ENCODE measurements around the gene NELL2. TPM values are rescaled to one million over a fixed set of nuclear protein-coding genes. Genes with fewer than 3 reads are reported as not detected.

NELL2 gene
- total RNA-seq, 1 experiment from 2014 or later = 32.7 TPM

DNA sequence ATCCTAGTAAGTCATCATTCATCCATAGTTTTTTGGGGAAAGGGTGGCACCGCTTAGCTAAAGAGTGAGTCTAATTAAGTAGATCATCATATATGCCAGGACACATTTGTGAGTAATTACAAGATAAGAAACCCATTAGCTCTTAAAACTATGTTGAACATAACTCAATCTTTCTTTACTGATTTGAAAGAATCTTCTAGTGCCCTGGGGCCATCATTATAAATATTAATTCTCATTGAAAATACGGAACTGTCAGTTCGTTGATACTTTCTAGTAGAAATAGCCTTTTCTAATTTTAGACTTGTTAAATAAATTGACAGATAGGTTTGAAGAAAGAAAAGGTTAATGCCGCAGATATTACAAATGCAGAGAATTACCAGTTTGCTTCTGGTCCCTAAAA is 312.6 kb downstream of the NELL2 start:
- Histone ChIP-seq H4K20me1 (ENCODE audit: control insufficient read depth, insufficient read depth, insufficient read length) (no peaks in the 10 kb centered on the region), H4K5ac (ENCODE audit: insufficient read length, low read depth, low read length) (no peak overlapping the region), H3K14ac (ENCODE audit: insufficient read depth, low read length) (no peak overlapping the region), H3K9me3 (ENCODE audit: control insufficient read depth, low read depth, low read length) (no peaks in the 10 kb centered on the region), H2BK12ac (ENCODE audit: insufficient read length, low read depth, low read length) (no peak overlapping the region), H3K23ac (ENCODE audit: insufficient read length, low read depth, low read length) (no peak overlapping the region), H3K56ac (ENCODE audit: insufficient read length, low read depth, low read length) (no peak overlapping the region), H3K79me2 (ENCODE audit: insufficient read depth, low read length) (no peaks in the 10 kb centered on the region), H3K27me3 (ENCODE audit: insufficient read depth, low read length) (no peaks in the 10 kb centered on the region), H2AFZ (ENCODE audit: low read length) (no peak overlapping the region), H3K9ac (ENCODE audit: extremely low read depth, insufficient read length, low read length) (no peak overlapping the region), H3K27ac (ENCODE audit: insufficient read length, low read depth, low read length) (no peak overlapping the region), H2BK120ac (ENCODE audit: low read depth, low read length, poor library complexity, severe bottlenecking) (no peak overlapping the region), H3K4me1 (ENCODE audit: insufficient read depth, low read length) (no peaks in the 10 kb centered on the region), H3K4me2 (ENCODE audit: insufficient read depth, insufficient read length, low read length) (no peak overlapping the region), H2BK5ac (ENCODE audit: insufficient read length, low read length) (no peak overlapping the region), H4K91ac (ENCODE audit: insufficient read length, low read depth, low read length) (no peak overlapping the region), H3K4ac (ENCODE audit: low read depth, low read length) (no peak overlapping the region), H4K8ac (replicated peaks; ENCODE audit: insufficient read length, low read depth, low read length) (no peak overlapping the region), H3K23me2 (ENCODE audit: insufficient read length, low read depth, low read length, poor library complexity, severe bottlenecking) (no peaks in the 10 kb centered on the region), H2AK5ac (ENCODE audit: insufficient read length, low read length) (no peak overlapping the region), H2BK20ac (ENCODE audit: low read depth, low read length, poor library complexity, severe bottlenecking) (no peak overlapping the region), H2BK15ac (ENCODE audit: low read depth, low read length) (no peak overlapping the region), H3T11ph (ENCODE audit: low read length) (no peak overlapping the region), H3K18ac (ENCODE audit: insufficient read length, low read depth, low read length) (no peak overlapping the region), H3K79me1 (ENCODE audit: insufficient read depth, low read depth, low read length, poor library complexity, severe bottlenecking) (no peaks in the 10 kb centered on the region)
- Mint-ChIP-seq H3K4me3 (no peak overlapping the region), H3K27ac (no peak overlapping the region), H3K4me1 (peaks cover 7 to 8% of the 10 kb centered on the region in 2 experiments), H3K9me3 (peaks cover 0 to 3% of the 10 kb centered on the region in 2 experiments; a peak in 1 of 5 replicates), H3K27me3 (ENCODE audit: low read depth) (no peaks in the 10 kb centered on the region), H3K36me3 (ENCODE audit: insufficient read depth in 1 of 3, low read depth in 3 of 3) (0 out of 7 replicates have a peak, but pooled peaks cover 0 to 4% (median 0%) of the 10 kb centered on the region in 3 experiments)
- DNase-seq = no peak
- TF ChIP-seq, protein P1, sequence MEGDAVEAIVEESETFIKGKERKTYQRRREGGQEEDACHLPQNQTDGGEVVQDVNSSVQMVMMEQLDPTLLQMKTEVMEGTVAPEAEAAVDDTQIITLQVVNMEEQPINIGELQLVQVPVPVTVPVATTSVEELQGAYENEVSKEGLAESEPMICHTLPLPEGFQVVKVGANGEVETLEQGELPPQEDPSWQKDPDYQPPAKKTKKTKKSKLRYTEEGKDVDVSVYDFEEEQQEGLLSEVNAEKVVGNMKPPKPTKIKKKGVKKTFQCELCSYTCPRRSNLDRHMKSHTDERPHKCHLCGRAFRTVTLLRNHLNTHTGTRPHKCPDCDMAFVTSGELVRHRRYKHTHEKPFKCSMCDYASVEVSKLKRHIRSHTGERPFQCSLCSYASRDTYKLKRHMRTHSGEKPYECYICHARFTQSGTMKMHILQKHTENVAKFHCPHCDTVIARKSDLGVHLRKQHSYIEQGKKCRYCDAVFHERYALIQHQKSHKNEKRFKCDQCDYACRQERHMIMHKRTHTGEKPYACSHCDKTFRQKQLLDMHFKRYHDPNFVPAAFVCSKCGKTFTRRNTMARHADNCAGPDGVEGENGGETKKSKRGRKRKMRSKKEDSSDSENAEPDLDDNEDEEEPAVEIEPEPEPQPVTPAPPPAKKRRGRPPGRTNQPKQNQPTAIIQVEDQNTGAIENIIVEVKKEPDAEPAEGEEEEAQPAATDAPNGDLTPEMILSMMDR (conservative IDR thresholded peaks at IDR 0.05) = no peak
- no CpG with 5 or more reads among the region's 4 CpGs for WGBS (ENCODE audit: extremely low coverage, insufficient read length, low lambda C conversion rate)

Measured in H9 (cell line).